AG04450 (cell line): Measurements from ENCODE around the gene ENSA. TPM values are rescaled to one million over a fixed set of nuclear protein-coding genes. Genes with fewer than 3 reads are reported as not detected.
A peak's percentile ranks its signal among the peaks of the same experiment; 100 is the strongest.
"Not testable (repeated sequence)": the region's sequence is repeated elsewhere in the genome, so short reads cannot be mapped to it uniquely, and the experiment has no call there.

Experiments
- CTCF ChIA-PET: fragments of 300-600, 350-600 bp; formaldehyde crosslinking; extraction: SDS; loops from one replicate; lab custom pipeline; 2022; ENCODE audit warnings: antibody characterized with exemption, inconsistent platforms; lab: Charles Lee
- POLR2A ChIA-PET: fragments of 350-600 bp; formaldehyde crosslinking; extraction: SDS; loops from one replicate; lab custom pipeline; 2021; ENCODE audit warnings: antibody characterized with exemption, inconsistent platforms; lab: Yijun Ruan, JAX
- DNase-seq: peaks from one replicate; pipeline ENCODE4 v3.0.0-alpha.2; 2011; ENCODE audit warnings: low read depth, low spot score
- H3K27ac ChIP-seq: one replicate; pipeline ENCODE4 v1.5.1; 2012; ENCODE audit warnings: low read depth, low read length, control low read depth
- H3K27me3 ChIP-seq: one replicate; pipeline ENCODE4 v1.6.0; 2012; ENCODE audit warnings: low read length; ENCODE audit not compliant: control insufficient read depth, insufficient read depth
- H3K4me3 ChIP-seq: 2 replicates; pipeline ENCODE4 v1.5.1; 2011; ENCODE audit warnings: mild to moderate bottlenecking, low read depth, low read length, control low read depth
- H3K9me3 ChIP-seq: 2 replicates; pipeline ENCODE4 v1.5.1; 2012; ENCODE audit warnings: low read length; ENCODE audit not compliant: control insufficient read depth, insufficient read depth
- polyA plus RNA-seq: library from polyadenylated mRNA; depleted of rRNA; stranded (reverse); fragments of >200 nt; gene quantifications from 2 replicates; pipeline ENCODE4 v1.2.3, GENCODE V29; 2011
- TF ChIP-seq, protein P1 (sequence below): IDR thresholded peaks from 2 replicates; pipeline ENCODE4 v1.5.1; 2011; ENCODE audit warnings: low read depth, low read length, control low read depth, inconsistent platforms

ENSA gene
- polyA plus RNA-seq, 1 experiment = 53.7 TPM

DNA sequence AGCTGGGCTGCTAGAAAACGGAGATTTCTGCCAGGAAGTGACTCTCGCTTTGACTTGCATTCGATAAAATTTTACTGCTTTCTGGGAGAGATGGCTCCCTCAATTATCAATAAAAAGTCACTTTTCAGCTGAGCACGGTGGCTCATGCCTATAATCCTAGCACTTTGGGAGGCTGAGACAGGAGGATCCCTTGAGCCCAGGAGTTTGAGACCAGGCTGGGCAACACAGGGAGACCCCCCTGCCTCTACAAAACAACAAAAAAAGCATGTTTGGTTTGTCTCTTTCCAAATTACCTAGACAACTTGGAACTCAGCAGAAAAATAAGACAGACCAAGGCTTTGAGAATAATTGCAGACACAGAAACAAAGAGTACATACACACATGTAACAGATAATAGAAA is 12.9 kb upstream of the ENSA start:
- Histone ChIP-seq H3K27me3 (no peaks in the 10 kb centered on the region), H3K27ac (no peak overlapping the region), H3K9me3 (no peaks in the 10 kb centered on the region), H3K4me3 (no peak overlapping the region)
- no peak for DNase-seq
- ChIA-PET POLR2A (no interaction called here), CTCF (interaction anchor here (1.2 kb wide), 1 partner anchor 81 kb away, joined by 4 read pairs; no protein-coding TSS in a partner anchor)
- TF ChIP-seq, protein P1, sequence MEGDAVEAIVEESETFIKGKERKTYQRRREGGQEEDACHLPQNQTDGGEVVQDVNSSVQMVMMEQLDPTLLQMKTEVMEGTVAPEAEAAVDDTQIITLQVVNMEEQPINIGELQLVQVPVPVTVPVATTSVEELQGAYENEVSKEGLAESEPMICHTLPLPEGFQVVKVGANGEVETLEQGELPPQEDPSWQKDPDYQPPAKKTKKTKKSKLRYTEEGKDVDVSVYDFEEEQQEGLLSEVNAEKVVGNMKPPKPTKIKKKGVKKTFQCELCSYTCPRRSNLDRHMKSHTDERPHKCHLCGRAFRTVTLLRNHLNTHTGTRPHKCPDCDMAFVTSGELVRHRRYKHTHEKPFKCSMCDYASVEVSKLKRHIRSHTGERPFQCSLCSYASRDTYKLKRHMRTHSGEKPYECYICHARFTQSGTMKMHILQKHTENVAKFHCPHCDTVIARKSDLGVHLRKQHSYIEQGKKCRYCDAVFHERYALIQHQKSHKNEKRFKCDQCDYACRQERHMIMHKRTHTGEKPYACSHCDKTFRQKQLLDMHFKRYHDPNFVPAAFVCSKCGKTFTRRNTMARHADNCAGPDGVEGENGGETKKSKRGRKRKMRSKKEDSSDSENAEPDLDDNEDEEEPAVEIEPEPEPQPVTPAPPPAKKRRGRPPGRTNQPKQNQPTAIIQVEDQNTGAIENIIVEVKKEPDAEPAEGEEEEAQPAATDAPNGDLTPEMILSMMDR = no peak

- H3K4me3 ChIP-seq, H3K27me3 ChIP-seq, H3K9me3 ChIP-seq, DNase-seq, H3K27ac ChIP-seq, CTCF ChIA-PET: not testable (repeated sequence)
- POLR2A ChIA-PET = interaction anchor here (0.6 kb wide), 1 partner anchor 164 kb away, joined by 11 read pairs; no protein-coding TSS in a partner anchor
Measured at GRCh38 chr1:150641126-150641815, 11.9 kb upstream of the ENSA start.

DNA sequence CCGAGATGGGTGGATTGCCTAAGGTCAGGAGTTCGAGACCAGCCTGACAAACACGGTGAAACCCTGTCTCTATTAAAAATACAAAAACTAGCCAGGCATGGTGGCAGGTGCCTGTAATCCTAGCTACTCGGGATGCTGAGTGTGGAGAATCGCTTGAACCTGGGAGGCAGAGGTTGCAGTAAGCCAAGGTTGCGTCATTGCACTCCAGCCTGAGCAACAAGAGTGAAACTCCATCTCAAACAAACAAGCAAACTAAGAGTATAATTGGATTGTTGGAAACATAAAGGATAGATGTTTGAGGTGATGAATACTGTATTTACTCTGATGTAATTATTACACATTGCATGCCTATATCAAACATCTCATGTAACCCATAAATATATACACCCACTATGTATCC is 9.0 kb upstream of the ENSA start:
- CTCF ChIA-PET = interaction anchor here (2.0 kb wide), 1 partner anchor 78 kb away, joined by 8 read pairs; no protein-coding TSS in a partner anchor
- DNase-seq, H3K9me3 ChIP-seq, H3K4me3 ChIP-seq, H3K27me3 ChIP-seq, POLR2A ChIA-PET, H3K27ac ChIP-seq: not testable (repeated sequence)

GRCh38 chr1:150634839-150635622 is 5.6 kb upstream of the ENSA start:
- POLR2A ChIA-PET, CTCF ChIA-PET, DNase-seq, H3K9me3 ChIP-seq, H3K27ac ChIP-seq, H3K4me3 ChIP-seq, H3K27me3 ChIP-seq: not testable (repeated sequence)

DNA sequence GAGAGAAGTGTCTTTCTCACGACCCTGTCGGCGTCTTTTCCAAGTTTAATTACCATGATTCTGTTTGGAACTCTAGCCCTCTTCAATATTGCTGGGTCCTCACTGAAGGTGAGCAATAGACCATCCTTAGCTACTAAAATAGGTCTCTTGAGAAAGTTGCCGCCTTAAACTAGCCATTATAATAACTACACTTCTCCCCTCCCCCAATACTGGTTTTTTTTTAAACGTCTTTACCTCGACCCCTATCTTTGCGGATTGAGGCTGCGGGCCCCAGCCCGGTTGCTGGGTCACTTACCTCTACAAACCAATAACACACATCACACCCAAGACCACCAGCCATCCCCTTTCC is 672 bp downstream of the ENSA start:
- TF ChIP-seq, protein P1 = no peak
- no peak for DNase-seq
- ChIA-PET CTCF (interaction anchor here (1.1 to 3.6 kb wide), 3 partner anchors 8 to 184 kb away, joined by 4 to 20 read pairs (median 9); no protein-coding TSS in a partner anchor), POLR2A (interaction anchor here (0.8 to 1.7 kb wide), 3 partner anchors 15 to 66 kb away, joined by 4 to 40 read pairs (median 6); partner anchors contain the start of gene MCL1)
- Histone ChIP-seq H3K9me3 (no peaks in the 10 kb centered on the region), H3K27ac (peak overlapping the region; percentile 89), H3K4me3 (peak overlapping the region; percentile 78), H3K27me3 (no peaks in the 10 kb centered on the region)

DNA sequence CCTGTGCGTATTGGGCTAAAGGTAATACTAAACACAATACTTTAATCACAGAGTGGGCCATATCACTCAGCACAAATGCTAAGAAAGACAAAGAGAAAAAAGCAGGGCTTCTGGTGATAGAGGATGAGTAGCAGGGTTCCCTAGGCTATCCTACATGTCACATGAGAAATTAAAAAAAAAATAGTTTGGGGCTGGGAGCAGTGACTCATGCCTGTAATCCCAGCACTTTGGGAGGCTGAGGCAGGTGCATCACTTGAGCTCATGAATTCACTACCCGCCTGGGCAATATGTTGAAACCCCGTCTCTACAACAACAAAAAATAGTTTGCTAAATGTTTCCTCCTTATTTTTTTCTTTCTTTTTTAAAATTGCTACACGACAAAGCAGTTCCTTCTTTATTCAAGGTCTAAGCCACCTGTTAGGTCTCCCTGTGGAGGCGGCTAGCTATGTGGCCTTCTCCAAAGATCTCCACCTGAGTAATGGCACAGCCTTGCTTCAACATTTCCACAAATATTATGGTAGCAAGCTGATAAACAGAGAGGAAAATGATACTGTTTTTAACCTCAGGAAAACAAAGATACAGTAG is 1.5 kb downstream of the ENSA start:
- TF ChIP-seq, protein P1 = no peak
- Histone ChIP-seq H3K27ac (no peak overlapping the region), H3K27me3 (no peaks in the 10 kb centered on the region), H3K9me3 (no peaks in the 10 kb centered on the region), H3K4me3 (peak overlapping the region; percentile 78)
- POLR2A ChIA-PET = interaction anchor here (0.5 to 1.3 kb wide), 2 partner anchors 48 to 345 kb away, joined by 5 to 7 read pairs; partner anchors contain the start of genes CIART and MCL1
- DNase-seq = no peak
- CTCF ChIA-PET = interaction anchor here (1.7 to 3.6 kb wide), 2 partner anchors 68 to 185 kb away, joined by 7 to 20 read pairs; no protein-coding TSS in a partner anchor
